Measurements from ENCODE around the gene CSMD2.

CSMD2 gene

DNA sequence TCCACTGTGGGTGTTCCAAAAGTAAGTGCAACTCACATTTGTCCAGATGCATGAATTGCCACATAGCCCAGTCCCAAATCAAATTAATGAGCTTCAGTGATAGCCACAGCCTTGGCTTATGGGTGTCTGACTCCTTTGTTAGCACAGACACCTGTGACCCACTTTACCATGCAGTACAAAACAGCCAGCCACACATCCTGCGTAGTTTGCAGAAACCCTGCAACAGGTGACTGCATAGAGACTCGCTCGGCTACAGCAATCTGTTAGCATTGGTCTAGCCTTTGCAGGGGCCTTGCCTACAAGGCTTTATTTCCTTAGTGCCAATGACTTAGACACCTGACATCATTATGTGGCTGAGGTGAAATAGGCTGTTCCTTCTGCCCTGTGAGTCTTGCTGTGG lies 135.5 kb downstream of the CSMD2 start:
- no peak for TF ChIP-seq FOXP2 (optimal IDR thresholded peaks at IDR 0.05; ENCODE audit: borderline replicate concordance, extremely low read depth, extremely low read length, insufficient read depth)
- no peak for TF ChIP-seq TAF1 (IDR thresholded peaks at IDR 0.05; ENCODE audit: borderline replicate concordance, insufficient read depth, low read length)
- no peak for TF ChIP-seq REST (IDR thresholded peaks at IDR 0.05; ENCODE audit: insufficient read depth in 1 of 2, low read depth in 2 of 2, low read length in 2 of 2)
- no peak for TF ChIP-seq SIN3A (IDR thresholded peaks at IDR 0.05; ENCODE audit: borderline replicate concordance, insufficient read depth, low read length)
- no peak for TF ChIP-seq POLR2AphosphoS5 (IDR thresholded peaks at IDR 0.05; ENCODE audit: low read depth, low read length)

DNA sequence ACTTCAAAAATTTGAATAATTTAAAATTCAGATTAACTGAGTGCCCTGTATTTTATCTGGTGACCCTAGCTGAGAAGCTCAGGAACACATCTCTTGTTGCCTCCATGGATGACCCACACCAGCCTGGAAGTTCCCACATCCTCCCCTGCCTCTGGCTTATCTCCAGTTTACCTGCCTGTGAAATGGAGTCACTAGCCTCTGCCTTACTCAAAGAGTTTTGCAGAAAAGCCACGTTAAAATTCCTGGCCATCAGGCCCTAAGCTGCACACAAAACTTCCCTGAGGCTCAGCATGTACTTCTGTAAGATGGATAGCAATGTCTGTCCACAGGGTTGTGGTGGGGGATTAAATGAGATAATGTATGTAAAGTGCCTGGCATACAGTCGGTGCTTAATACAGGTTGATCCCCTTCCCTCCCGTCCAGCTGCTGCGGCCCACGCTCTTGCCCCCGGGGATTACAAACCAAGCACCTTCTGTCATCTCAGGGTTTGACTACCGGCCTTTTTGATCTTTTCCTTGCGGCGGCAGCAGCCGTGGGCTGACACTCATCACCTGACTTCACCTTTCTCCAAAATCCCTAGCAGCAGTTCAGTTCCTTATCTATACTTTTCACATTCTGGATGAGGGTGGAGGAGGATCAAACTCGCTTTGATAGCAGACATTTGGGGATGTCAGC lies 136.5 kb downstream of the CSMD2 start:
- TF ChIP-seq FOXP2 (optimal IDR thresholded peaks at IDR 0.05; ENCODE audit: borderline replicate concordance, extremely low read depth, extremely low read length, insufficient read depth): no peak
- no peak for TF ChIP-seq POLR2AphosphoS5 (IDR thresholded peaks at IDR 0.05; ENCODE audit: low read depth, low read length)
- TF ChIP-seq TAF1 (IDR thresholded peaks at IDR 0.05; ENCODE audit: borderline replicate concordance, insufficient read depth, low read length): no peak

DNA sequence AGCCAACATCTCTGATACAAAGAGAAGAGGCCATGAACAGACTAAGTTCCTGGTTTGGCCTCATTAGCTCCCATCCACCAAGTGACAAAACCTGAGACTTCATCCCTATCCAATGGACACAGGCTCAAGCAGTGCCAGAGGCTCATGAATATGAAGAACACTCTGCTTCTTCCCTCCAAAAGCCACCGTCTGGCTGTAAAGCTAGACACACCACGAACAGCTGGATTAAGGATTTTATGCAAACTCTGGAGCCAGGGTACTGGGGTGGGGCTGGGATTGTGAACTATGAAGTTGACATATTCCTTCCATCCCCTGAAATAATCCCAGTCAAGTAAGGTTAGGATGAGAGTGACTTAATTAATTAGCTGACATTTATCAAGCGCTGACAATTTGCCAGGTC lies 139.4 kb downstream of the CSMD2 start:
- no peak for TF ChIP-seq SIN3A (IDR thresholded peaks at IDR 0.05; ENCODE audit: borderline replicate concordance, insufficient read depth, low read length)
- no peak for TF ChIP-seq FOXP2 (optimal IDR thresholded peaks at IDR 0.05; ENCODE audit: borderline replicate concordance, extremely low read depth, extremely low read length, insufficient read depth)
- no peak for TF ChIP-seq TAF1 (IDR thresholded peaks at IDR 0.05; ENCODE audit: borderline replicate concordance, insufficient read depth, low read length)
- no peak for TF ChIP-seq POLR2AphosphoS5 (IDR thresholded peaks at IDR 0.05; ENCODE audit: low read depth, low read length)
- no peak for TF ChIP-seq REST (IDR thresholded peaks at IDR 0.05; ENCODE audit: insufficient read depth in 1 of 2, low read depth in 2 of 2, low read length in 2 of 2)

GRCh38 chr1:34024485-34024884 lies 140.5 kb downstream of the CSMD2 start:
- TF ChIP-seq FOXP2 (optimal IDR thresholded peaks at IDR 0.05; ENCODE audit: borderline replicate concordance, extremely low read depth, extremely low read length, insufficient read depth) (no peak), POLR2AphosphoS5 (IDR thresholded peaks at IDR 0.05; ENCODE audit: low read depth, low read length) (no peak), TAF1 (IDR thresholded peaks at IDR 0.05; ENCODE audit: borderline replicate concordance, insufficient read depth, low read length) (no peak), SIN3A (IDR thresholded peaks at IDR 0.05; ENCODE audit: borderline replicate concordance, insufficient read depth, low read length) (no peak), REST (IDR thresholded peaks at IDR 0.05; ENCODE audit: insufficient read depth in 1 of 2, low read depth in 2 of 2, low read length in 2 of 2) (no peak)

DNA sequence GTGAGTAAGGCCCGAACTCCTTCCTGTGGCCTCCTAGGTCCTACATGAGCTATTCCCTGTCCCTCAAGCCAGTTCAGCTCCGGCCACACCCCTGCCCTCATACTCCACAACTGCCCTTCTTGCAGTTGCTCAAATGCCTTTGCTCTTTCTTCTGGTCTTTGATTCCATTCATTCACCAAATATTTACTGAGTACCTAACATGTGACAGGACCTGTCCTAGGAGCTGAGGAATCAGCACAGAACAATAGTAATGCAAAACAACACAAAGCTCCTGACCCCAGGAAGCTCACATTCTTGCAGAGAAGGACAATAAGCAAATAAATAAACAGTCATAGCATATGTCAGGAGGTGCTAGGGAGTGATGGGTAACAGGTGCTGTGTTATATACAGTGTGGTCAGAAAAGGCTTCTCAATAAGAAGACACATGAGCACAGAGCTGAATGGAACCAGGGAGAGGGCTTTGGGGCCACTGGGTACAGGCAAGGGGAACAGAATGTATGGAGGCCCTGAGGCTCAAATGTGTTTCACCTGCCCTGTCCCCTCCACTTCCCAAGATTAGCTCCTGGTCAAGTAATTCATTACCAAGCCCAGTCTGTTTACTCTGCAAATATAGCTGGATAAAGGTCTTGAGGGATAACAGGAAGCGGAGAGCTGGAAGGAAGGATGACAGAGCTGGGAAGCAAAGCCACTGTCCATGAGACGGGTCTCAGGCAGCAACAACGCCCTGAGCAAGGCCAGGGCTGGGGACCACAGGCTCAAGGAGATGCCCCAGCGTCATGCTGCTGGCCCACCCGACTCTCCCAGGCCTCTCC lies 145.1 kb downstream of the CSMD2 start:
- TF ChIP-seq SIN3A (IDR thresholded peaks at IDR 0.05; ENCODE audit: borderline replicate concordance, insufficient read depth, low read length) (no peak), FOXP2 (optimal IDR thresholded peaks at IDR 0.05; ENCODE audit: borderline replicate concordance, extremely low read depth, extremely low read length, insufficient read depth) (no peak), POLR2AphosphoS5 (IDR thresholded peaks at IDR 0.05; ENCODE audit: low read depth, low read length) (no peak), TAF1 (IDR thresholded peaks at IDR 0.05; ENCODE audit: borderline replicate concordance, insufficient read depth, low read length) (no peak), REST (IDR thresholded peaks at IDR 0.05; ENCODE audit: insufficient read depth in 1 of 2, low read depth in 2 of 2, low read length in 2 of 2) (no peak)

Measured in PFSK-1 (cell line).